Measurements from ENCODE around the gene GFI1B.
"Not testable (repeated sequence)": the region's sequence is repeated elsewhere in the genome, so short reads cannot be mapped to it uniquely, and the experiment has no call there.

The GFI1B gene

GRCh38 chr9:132991351-132992300 lies 13.1 kb downstream of the GFI1B start:
- DNase-seq (ENCODE audit: low read depth): no peak

- no peak for DNase-seq (ENCODE audit: low read depth)
Measured at GRCh38 chr9:132993511-132993939, 15.0 kb downstream of the GFI1B start.

- DNase-seq (ENCODE audit: low read depth): no peak
Measured at GRCh38 chr9:132994410-132995120, 16.1 kb downstream of the GFI1B start.

GRCh38 chr9:132995121-132995420 lies 16.6 kb downstream of the GFI1B start:
- no peak for DNase-seq (ENCODE audit: low read depth)

- no peak for DNase-seq (ENCODE audit: low read depth)
Measured at GRCh38 chr9:132995879-132996278, 17.4 kb downstream of the GFI1B start.

- no peak for DNase-seq (ENCODE audit: low read depth)
Measured at GRCh38 chr9:132996526-132996925, 18.0 kb downstream of the GFI1B start.

- no peak for DNase-seq (ENCODE audit: low read depth)
Measured at GRCh38 chr9:132997591-132997990, 19.1 kb downstream of the GFI1B start.

GRCh38 chr9:132998221-132998620 lies 19.7 kb downstream of the GFI1B start:
- not testable (repeated sequence) for DNase-seq (ENCODE audit: low read depth)

GRCh38 chr9:132998831-132999635 lies 20.5 kb downstream of the GFI1B start:
- DNase-seq (ENCODE audit: low read depth): no peak

GRCh38 chr9:133002147-133003070 lies 23.9 kb downstream of the GFI1B start:
- no peak for DNase-seq (ENCODE audit: low read depth)

GRCh38 chr9:133003071-133003461 lies 24.6 kb downstream of the GFI1B start:
- no peak for DNase-seq (ENCODE audit: low read depth)

- DNase-seq (ENCODE audit: low read depth): no peak
Measured at GRCh38 chr9:133003671-133004090, 25.2 kb downstream of the GFI1B start.

- no peak for DNase-seq (ENCODE audit: low read depth)
Measured at GRCh38 chr9:133004091-133004998, 25.9 kb downstream of the GFI1B start.

GRCh38 chr9:133004999-133005760 lies 26.7 kb downstream of the GFI1B start:
- DNase-seq (ENCODE audit: low read depth): no peak

GRCh38 chr9:133005957-133006356 lies 27.5 kb downstream of the GFI1B start:
- DNase-seq (ENCODE audit: low read depth): no peak

- no peak for DNase-seq (ENCODE audit: low read depth)
Measured at GRCh38 chr9:133006731-133007352, 28.3 kb downstream of the GFI1B start.

- no peak for DNase-seq (ENCODE audit: low read depth)
Measured at GRCh38 chr9:133008406-133008805, 29.9 kb downstream of the GFI1B start.

GRCh38 chr9:133008824-133009223 lies 30.3 kb downstream of the GFI1B start:
- no peak for DNase-seq (ENCODE audit: low read depth)

All from activated T-cell treated with anti-CD3 and anti-CD28 coated beads for 48 hours (primary cell).